GM13976 (cell line): ENCODE data around the gene GDF7.

Experiments used
- DNase-seq: peaks from one replicate; pipeline ENCODE4 v3.0.0; 2012; ENCODE audit warnings: low spot score
- in situ Hi-C: fragments of 300-500 bp; cut with MboI; formaldehyde crosslinking; loops from one replicate; pipeline ENCODE4 v1.12.0; 2022; ENCODE audit warnings: low sequenced_read_pairs, mixed read lengths, inconsistent platforms; ENCODE audit not compliant: unreplicated experiment
- TF ChIP-seq, protein P1 (sequence below): IDR thresholded peaks from 2 replicates; pipeline ENCODE4 v1.5.1; 2012; ENCODE audit warnings: borderline replicate concordance, mild to moderate bottlenecking; ENCODE audit not compliant: insufficient read depth; ENCODE audit errors: extremely low read depth, missing control alignments, control extremely low read depth

GDF7 gene

DNA sequence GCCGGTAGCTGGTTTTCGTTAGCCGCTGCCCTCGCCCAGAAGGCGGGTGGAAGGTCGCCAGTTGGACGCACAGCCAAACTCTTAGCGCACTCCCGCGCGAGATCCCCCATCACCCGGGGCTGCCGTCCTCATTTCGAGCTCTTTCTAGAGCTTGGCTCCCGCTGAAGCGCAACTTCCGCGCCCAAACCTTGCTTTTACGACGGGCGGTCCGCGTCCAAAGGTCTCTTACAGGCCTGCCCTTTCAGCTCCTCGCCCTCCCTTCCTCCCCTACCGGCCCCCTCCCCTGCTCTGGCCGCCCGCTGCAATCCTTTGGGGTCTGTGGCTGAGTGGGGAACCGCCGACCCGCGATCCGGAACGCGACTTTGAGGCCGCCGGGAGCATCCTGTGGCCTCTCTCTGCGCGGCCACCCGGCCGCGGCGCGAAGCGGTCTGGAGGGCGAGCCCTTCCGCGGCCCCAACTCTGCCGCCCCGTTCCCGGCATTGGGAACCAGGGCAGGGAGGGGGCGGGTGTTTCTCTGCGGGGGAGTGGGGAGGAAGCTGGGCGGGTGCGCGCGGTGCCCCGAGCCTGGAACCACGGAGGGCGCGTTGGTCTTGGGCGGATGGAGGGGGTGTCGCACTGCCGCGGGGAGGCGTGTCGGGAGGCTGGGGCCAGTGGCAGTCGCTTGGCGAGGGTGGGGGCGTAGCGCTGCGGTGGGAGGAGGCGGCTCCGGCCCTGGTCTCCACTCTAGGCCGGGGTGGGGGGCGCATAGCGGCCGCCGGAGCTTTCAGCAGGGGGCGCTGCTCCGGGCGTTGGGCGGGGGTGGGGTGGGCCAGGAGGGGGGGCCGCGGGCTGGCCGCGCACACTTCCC lies at the start of gene GDF7:
Gene GDF7, plus strand, starts transcription at position 841 of the 847 bp plus-strand sequence. CDS start 96 bp downstream, outside the sequence.
- DNase-seq: peak; percentile 71
- in situ Hi-C loops: loop anchor here (10.0 kb wide), 1 partner anchor 298 kb away; no protein-coding TSS in a partner anchor
- TF ChIP-seq, protein P1, sequence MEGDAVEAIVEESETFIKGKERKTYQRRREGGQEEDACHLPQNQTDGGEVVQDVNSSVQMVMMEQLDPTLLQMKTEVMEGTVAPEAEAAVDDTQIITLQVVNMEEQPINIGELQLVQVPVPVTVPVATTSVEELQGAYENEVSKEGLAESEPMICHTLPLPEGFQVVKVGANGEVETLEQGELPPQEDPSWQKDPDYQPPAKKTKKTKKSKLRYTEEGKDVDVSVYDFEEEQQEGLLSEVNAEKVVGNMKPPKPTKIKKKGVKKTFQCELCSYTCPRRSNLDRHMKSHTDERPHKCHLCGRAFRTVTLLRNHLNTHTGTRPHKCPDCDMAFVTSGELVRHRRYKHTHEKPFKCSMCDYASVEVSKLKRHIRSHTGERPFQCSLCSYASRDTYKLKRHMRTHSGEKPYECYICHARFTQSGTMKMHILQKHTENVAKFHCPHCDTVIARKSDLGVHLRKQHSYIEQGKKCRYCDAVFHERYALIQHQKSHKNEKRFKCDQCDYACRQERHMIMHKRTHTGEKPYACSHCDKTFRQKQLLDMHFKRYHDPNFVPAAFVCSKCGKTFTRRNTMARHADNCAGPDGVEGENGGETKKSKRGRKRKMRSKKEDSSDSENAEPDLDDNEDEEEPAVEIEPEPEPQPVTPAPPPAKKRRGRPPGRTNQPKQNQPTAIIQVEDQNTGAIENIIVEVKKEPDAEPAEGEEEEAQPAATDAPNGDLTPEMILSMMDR: no peak

DNA sequence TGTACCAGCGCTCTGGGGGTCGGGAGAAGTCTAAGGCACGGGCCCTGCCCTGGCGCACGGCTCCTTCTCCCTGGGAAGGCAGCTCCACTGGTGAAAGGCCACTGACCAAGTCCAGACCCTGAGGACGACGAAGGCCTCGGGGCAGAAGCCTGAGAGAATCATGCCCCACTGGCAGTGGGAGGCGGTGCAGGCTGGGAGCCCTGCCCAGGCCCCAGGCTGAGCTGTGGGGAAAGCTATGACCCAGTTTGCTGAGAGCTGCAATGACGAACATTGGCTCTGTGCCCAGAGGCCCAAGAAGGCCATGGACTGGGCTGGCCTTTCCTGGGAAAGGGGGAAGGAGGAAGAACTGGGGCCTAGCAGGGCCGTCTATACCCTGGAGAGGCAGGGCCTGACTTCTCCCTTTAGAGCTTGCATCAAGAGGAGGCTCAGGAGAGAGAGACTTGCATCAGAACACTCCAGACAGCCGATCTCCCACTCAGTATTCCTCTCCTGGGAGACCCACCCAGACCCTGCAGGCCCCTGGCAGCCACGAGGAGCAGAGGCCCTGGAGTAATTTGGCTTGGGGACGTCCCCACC lies 49.0 kb upstream of the GDF7 start:
- in situ Hi-C loops: no loop called here
- TF ChIP-seq, protein P1: no peak

DNA sequence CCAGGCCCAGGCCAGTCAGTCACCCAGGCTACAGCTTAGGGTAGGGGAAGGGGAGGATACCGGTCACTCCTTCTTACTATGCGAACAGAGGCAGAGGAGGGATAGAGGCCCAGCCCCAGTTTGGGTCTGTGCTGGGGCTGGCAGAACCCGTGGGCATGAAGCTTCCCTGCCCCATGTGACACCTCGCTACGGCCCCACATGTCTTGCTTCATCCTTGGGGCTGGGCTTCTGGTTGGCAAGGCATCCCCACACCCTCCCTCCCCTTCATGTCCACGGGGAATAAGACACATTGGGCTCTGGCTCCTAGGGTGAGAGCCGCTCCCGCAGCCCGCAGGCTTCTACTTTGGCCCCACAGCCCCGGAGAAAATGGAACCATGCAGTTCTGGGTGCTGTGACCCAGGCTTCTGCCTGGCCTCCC lies 48.5 kb upstream of the GDF7 start:
- TF ChIP-seq, protein P1: no peak
- DNase-seq: no peak
- in situ Hi-C loops: no loop called here

More for the DNA sequence above, 49.0 kb upstream of the GDF7 start:
- DNase-seq: no peak

DNA sequence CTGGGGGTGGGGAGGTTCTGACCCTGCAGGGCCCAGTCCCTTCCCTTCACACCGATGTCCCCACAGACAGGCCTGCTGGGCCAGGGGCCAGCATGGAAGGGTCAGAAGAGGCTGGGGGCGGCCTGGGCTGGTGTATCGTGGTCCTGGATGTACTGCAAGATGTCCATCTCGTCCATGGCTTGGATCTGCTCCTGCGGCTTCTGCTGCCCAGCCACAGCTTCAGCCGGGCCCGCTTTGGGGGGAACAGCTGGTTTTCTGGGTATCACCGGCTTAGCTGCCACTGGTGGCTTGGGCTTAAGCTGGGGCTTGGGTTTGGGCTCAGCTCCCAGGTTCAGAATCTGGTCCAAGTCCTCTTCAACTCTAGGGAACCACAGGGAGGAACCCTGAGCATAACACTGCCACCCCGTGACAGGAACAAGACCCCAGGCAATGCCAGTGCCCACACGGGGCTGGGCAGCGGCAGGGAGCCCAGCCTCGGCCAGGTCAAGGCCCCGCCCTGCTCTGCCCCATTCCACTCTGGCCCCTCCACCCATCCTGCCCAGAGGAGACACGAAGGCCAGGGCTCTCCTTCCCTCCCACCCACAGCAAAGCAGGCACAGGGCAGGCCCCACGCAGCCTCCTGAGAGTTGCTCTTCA lies 47.9 kb upstream of the GDF7 start:
- DNase-seq: no peak
- TF ChIP-seq, protein P1: no peak
- in situ Hi-C loops: no loop called here

DNA sequence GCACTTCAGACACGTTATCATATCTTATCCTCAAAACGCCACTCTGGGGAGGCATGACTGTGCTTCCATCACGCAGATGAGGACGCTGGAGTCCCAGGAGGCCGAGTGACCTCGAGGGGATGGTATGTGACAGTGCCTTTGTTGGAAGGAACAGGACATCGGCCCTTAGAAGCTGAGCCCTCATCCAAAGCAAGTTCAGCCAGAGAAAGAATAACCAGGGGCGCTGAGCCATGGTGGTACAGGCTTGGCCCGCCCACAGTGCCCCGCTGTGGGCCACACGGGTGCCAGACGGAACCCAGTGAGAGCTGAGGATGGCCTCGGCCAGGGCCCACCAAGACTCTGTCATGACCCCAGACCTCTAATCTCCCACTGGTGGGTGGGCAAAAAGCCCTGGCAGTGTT lies 47.3 kb upstream of the GDF7 start:
- TF ChIP-seq, protein P1: no peak
- in situ Hi-C loops: no loop called here
- no peak for DNase-seq

DNA sequence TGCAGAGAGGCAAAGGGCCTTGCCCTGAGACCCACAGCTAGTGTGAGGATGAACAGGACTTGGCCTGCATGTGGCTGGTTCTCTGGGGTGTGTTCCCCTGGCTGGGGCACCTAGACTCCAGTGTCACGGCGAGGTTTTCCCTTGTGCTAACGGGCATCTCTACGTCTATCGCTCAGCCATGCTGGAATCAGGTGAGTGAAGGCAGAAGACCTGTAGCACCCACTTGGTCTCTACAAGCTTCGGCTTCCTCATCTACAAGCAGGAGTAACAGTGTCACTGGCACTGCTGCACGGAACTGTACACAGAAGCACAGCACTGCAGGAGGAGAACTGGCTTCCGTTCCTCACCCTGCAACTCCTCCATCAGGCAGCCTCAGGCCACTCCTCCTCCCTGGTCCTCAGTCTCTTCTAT lies 46.7 kb upstream of the GDF7 start:
- DNase-seq: no peak
- TF ChIP-seq, protein P1: no peak
- in situ Hi-C loops: no loop called here
